HFFc6 (cell line): ENCODE results near the gene ZBTB7A. TPM values are rescaled to one million over a fixed set of nuclear protein-coding genes. Genes with fewer than 3 reads are reported as not detected.

ENCODE experiments used
- DNase-seq: peaks from one replicate; pipeline ENCODE4 v3.0.0-alpha.2; 2018
- H3K27ac Mint-ChIP-seq: 2 replicates; pipeline ENCODE4 v1.8.0; 2020; ENCODE audit warnings: mild to moderate bottlenecking, mixed read lengths
- H3K27me3 Mint-ChIP-seq: 2 replicates; pipeline ENCODE4 v1.8.0; 2021; ENCODE audit warnings: mild to moderate bottlenecking, moderate library complexity, mixed read lengths; ENCODE audit not compliant: insufficient read depth
- H3K36me3 Mint-ChIP-seq: 2 replicates; pipeline ENCODE4 v1.8.0; 2021; ENCODE audit warnings: low read depth, mixed read lengths
- H3K4me1 Mint-ChIP-seq: 2 replicates; pipeline ENCODE4 v1.8.0; 2020; ENCODE audit warnings: low read depth, mixed read lengths
- H3K4me3 Mint-ChIP-seq: 2 replicates; pipeline ENCODE4 v1.8.0; 2020; ENCODE audit warnings: mild to moderate bottlenecking, moderate library complexity, mixed read lengths
- H3K9me3 Mint-ChIP-seq: 2 replicates; pipeline ENCODE4 v1.8.0; 2020; ENCODE audit warnings: mild to moderate bottlenecking, mixed read lengths
- CTCF ChIP-seq: fragments of 200-600 bp; sonication (generic); IDR thresholded peaks from 2 replicates; pipeline ENCODE4 v1.5.0; 2021; ENCODE audit warnings: antibody characterized with exemption, mild to moderate bottlenecking
- total RNA-seq, 6 experiments: library from RNA; stranded (reverse); fragmentation: NEBNext Ultra II Directional; extraction: Animal tissue kit (Norgen Biotek cat#: 25700); gene quantifications; 2 replicates in 1 of 6; 3 replicates in 5 of 6; pipeline ENCODE4 v1.2.3, GENCODE V29; 2021

ZBTB7A gene
- total RNA-seq, 6 experiments from 2014 or later: 40.8 to 47.6 (median 43.6) TPM

- TF ChIP-seq CTCF: no peak
- no peak for DNase-seq
- Mint-ChIP-seq H3K36me3 (peaks cover 3% of the 10 kb centered on the region; the same call in 1 of the 2 replicates), H3K4me1 (no peaks in the 10 kb centered on the region), H3K27ac (no peak overlapping the region), H3K27me3 (peaks cover 8% of the 10 kb centered on the region), H3K9me3 (no peaks in the 10 kb centered on the region), H3K4me3 (no peak overlapping the region)
Observed at GRCh38 chr19:4019578-4019977, 47.1 kb downstream of the ZBTB7A start.

- H3K36me3 Mint-ChIP-seq: no peaks in the 10 kb centered on the region; the same call in 1 of the 2 replicates
- H3K27ac Mint-ChIP-seq: no peak overlapping the region
- H3K4me1 Mint-ChIP-seq: no peaks in the 10 kb centered on the region
- peaks cover 5% of the 10 kb centered on the region; the same call in 1 of the 2 replicates for H3K27me3 Mint-ChIP-seq
- DNase-seq: no peak
- no peaks in the 10 kb centered on the region for H3K9me3 Mint-ChIP-seq
- no peak for TF ChIP-seq CTCF
- no peak overlapping the region for H3K4me3 Mint-ChIP-seq
Observed at GRCh38 chr19:4018775-4019504, 47.8 kb downstream of the ZBTB7A start.

- Mint-ChIP-seq H3K36me3 (no peaks in the 10 kb centered on the region; the same call in 1 of the 2 replicates), H3K9me3 (no peaks in the 10 kb centered on the region), H3K4me3 (no peak overlapping the region), H3K27me3 (peaks cover 6% of the 10 kb centered on the region), H3K4me1 (no peaks in the 10 kb centered on the region), H3K27ac (no peak overlapping the region; the same call in 1 of the 2 replicates)
- DNase-seq: no peak
- no peak for TF ChIP-seq CTCF
Observed at GRCh38 chr19:4018140-4018613, 48.5 kb downstream of the ZBTB7A start.

- no peak overlapping the region for H3K27ac Mint-ChIP-seq
- H3K4me3 Mint-ChIP-seq: no peak overlapping the region
- TF ChIP-seq CTCF: no peak
- no peaks in the 10 kb centered on the region for H3K4me1 Mint-ChIP-seq
- no peaks in the 10 kb centered on the region; the same call in 1 of the 2 replicates for H3K36me3 Mint-ChIP-seq
- no peaks in the 10 kb centered on the region for H3K9me3 Mint-ChIP-seq
- no peak for DNase-seq
- peaks cover 7% of the 10 kb centered on the region for H3K27me3 Mint-ChIP-seq
Observed at GRCh38 chr19:4016903-4017638, 49.6 kb downstream of the ZBTB7A start.

GRCh38 chr19:4016486-4016885 is 50.2 kb downstream of the ZBTB7A start:
- Mint-ChIP-seq H3K4me1 (no peaks in the 10 kb centered on the region), H3K27me3 (peaks cover 7% of the 10 kb centered on the region), H3K27ac (no peak overlapping the region), H3K9me3 (no peaks in the 10 kb centered on the region), H3K4me3 (no peak overlapping the region), H3K36me3 (no peaks in the 10 kb centered on the region)
- DNase-seq: no peak
- no peak for TF ChIP-seq CTCF
